Liver (tissue), 9 donors: Measurements from ENCODE around the gene MPP3. TPM values are rescaled to one million over a fixed set of nuclear protein-coding genes. Genes with fewer than 3 reads are reported as not detected.

Experiments used
- DNase-seq: peaks from one replicate; pipeline ENCODE4 v3.0.0-alpha.2; 2017; ENCODE audit warnings: low spot score
- H3K27ac ChIP-seq, 2 donors: one replicate each; pipeline ENCODE4 v1.7.0; 2013; ENCODE audit warnings: inconsistent platforms in 2 of 2, low read length in 2 of 2, control low read depth in 1 of 2, low read depth in 1 of 2, mild to moderate bottlenecking in 1 of 2
- H3K27me3 ChIP-seq, 4 donors: one replicate each; pipeline versions ENCODE4 v1.6.1 to v1.7.0; 2013; ENCODE audit warnings: low read length in 3 of 4, inconsistent platforms in 1 of 4, mild to moderate bottlenecking in 1 of 4, moderate library complexity in 1 of 4; ENCODE audit not compliant: control insufficient read depth in 4 of 4, insufficient read depth in 4 of 4
- H3K36me3 ChIP-seq, 4 donors: one replicate each; pipeline versions ENCODE4 v1.6.1 to v1.7.0; 2013; ENCODE audit warnings: low read length in 3 of 4, mild to moderate bottlenecking in 3 of 4, low read depth in 1 of 4, moderate library complexity in 1 of 4; ENCODE audit not compliant: control insufficient read depth in 4 of 4, insufficient read depth in 3 of 4
- H3K4me1 ChIP-seq, 4 donors: one replicate each; pipeline versions ENCODE4 v1.6.1 to v1.7.0; 2013; ENCODE audit warnings: low read length in 3 of 4, mild to moderate bottlenecking in 3 of 4, moderate library complexity in 1 of 4; ENCODE audit not compliant: control insufficient read depth in 4 of 4, insufficient read depth in 4 of 4
- H3K4me3 ChIP-seq, 3 donors: one replicate each; pipeline versions ENCODE4 v1.6.1 to v1.7.0; 2013; ENCODE audit warnings: low read length in 3 of 3, control low read depth in 1 of 3, low read depth in 1 of 3, mild to moderate bottlenecking in 1 of 3
- H3K9ac ChIP-seq, 2 donors: one replicate each; pipeline ENCODE4 v1.7.0; 2013; ENCODE audit warnings: low read length in 2 of 2, mild to moderate bottlenecking in 2 of 2, moderate library complexity in 2 of 2, control low read depth in 1 of 2, low read depth in 1 of 2
- H3K9me3 ChIP-seq, 4 donors: one replicate each; pipeline versions ENCODE4 v1.6.1 to v1.7.0; 2013; ENCODE audit warnings: low read length in 3 of 4; ENCODE audit not compliant: control insufficient read depth in 4 of 4
- ATF3 ChIP-seq: IDR thresholded peaks from 2 replicates; pipeline ENCODE4 v1.6.1; 2016; ENCODE audit warnings: antibody characterized with exemption
- CTCF ChIP-seq: fragments of 150-350 bp; IDR thresholded peaks from 2 replicates; pipeline ENCODE4 v1.5.1; 2017; ENCODE audit warnings: improper control_type of control experiment, low read depth, low read length; ENCODE audit not compliant: missing input control
- EGR1 ChIP-seq, 2 donors: IDR thresholded peaks; 2 replicates each; pipeline ENCODE4 v1.6.1; 2016 to 2018; ENCODE audit warnings: antibody characterized with exemption in 2 of 2, low read depth in 2 of 2
- FOXA1 ChIP-seq: IDR thresholded peaks from 2 replicates; pipeline ENCODE4 v1.6.1; 2016; ENCODE audit warnings: antibody characterized with exemption
- FOXA2 ChIP-seq: IDR thresholded peaks from 2 replicates; pipeline ENCODE4 v1.6.1; 2016; ENCODE audit warnings: antibody characterized with exemption
- GABPA ChIP-seq, 2 donors: IDR thresholded peaks in 1 of 2; conservative IDR thresholded peaks in 1 of 2; 2 replicates each; pipeline ENCODE4 v1.6.1; 2016; ENCODE audit warnings: antibody characterized with exemption in 2 of 2, mild to moderate bottlenecking in 1 of 2, moderate library complexity in 1 of 2
- HNF4A ChIP-seq, 2 donors: conservative IDR thresholded peaks; 2 replicates each; pipeline ENCODE4 v1.6.1; 2016; ENCODE audit warnings: antibody characterized with exemption in 2 of 2, mild to moderate bottlenecking in 2 of 2
- HNF4G ChIP-seq: IDR thresholded peaks from 2 replicates; pipeline ENCODE4 v1.6.1; 2016; ENCODE audit warnings: antibody characterized with exemption
- JUND ChIP-seq, 2 donors: IDR thresholded peaks; 2 replicates each; pipeline ENCODE4 v1.6.1; 2016; ENCODE audit warnings: antibody characterized with exemption in 2 of 2
- MAX ChIP-seq: IDR thresholded peaks from 2 replicates; pipeline ENCODE4 v1.6.1; 2016; ENCODE audit warnings: antibody characterized with exemption
- NR2F2 ChIP-seq: IDR thresholded peaks from 2 replicates; pipeline ENCODE4 v1.6.1; 2016; ENCODE audit warnings: antibody characterized with exemption
- RAD21 ChIP-seq, 2 donors: IDR thresholded peaks; 2 replicates each; pipeline ENCODE4 v1.6.1; 2016; ENCODE audit warnings: antibody characterized with exemption in 2 of 2, mild to moderate bottlenecking in 2 of 2
- REST ChIP-seq: IDR thresholded peaks from 2 replicates; pipeline ENCODE4 v1.6.1; 2016; ENCODE audit warnings: antibody characterized with exemption, mild to moderate bottlenecking
- RXRA ChIP-seq, 2 donors: IDR thresholded peaks; 2 replicates each; pipeline ENCODE4 v1.6.1; 2017 to 2018; ENCODE audit warnings: antibody characterized with exemption in 2 of 2, mild to moderate bottlenecking in 1 of 2
- SP1 ChIP-seq: IDR thresholded peaks from 2 replicates; pipeline ENCODE4 v1.6.1; 2018; ENCODE audit warnings: antibody characterized with exemption, mild to moderate bottlenecking
- TAF1 ChIP-seq: conservative IDR thresholded peaks from 2 replicates; pipeline ENCODE4 v1.6.1; 2016; ENCODE audit warnings: antibody characterized with exemption, mild to moderate bottlenecking
- YY1 ChIP-seq: IDR thresholded peaks from 2 replicates; pipeline ENCODE4 v1.6.1; 2016; ENCODE audit warnings: antibody characterized with exemption, mild to moderate bottlenecking
- ZBTB33 ChIP-seq: IDR thresholded peaks from 2 replicates; pipeline ENCODE4 v1.6.1; 2016; ENCODE audit warnings: antibody characterized with exemption
- WGBS: extraction: QIAGEN DNeasy Blood & Tissue Kit; methylation state at CpG from one replicate; pipeline ENCODE4 v1.1.7; 2013; 5-methylcytosine and 5-hydroxymethylcytosine counted together
- polyA plus RNA-seq, 2 donors: library from polyadenylated mRNA; stranded (reverse) in 1 of 2; unstranded in 1 of 2; fragments of 200-250 nt in 1 of 2; fragments of >200 nt in 1 of 2; fragmentation: Nextera tagmentation in 1 of 2; extraction: Ambion mirVana in 1 of 2; gene quantifications; one replicate each; pipeline versions ENCODE4 v1.2.1 to v1.2.3, GENCODE V29; 2013 to 2015
- total RNA-seq, 2 donors: library from RNA; depleted of rRNA; stranded (reverse); fragments of >200 nt; gene quantifications; one replicate each; pipeline ENCODE4 v1.2.3, GENCODE V29; 2014
- donor health status: healthy.
- donor health status: healthy.
- donor health status: healthy.
- donor health status: healthy.
- donor health status: healthy.

Gene MPP3
- total and polyA plus RNA-seq, 4 donors: 0.23 to 1.3 (median 0.72) TPM

- no peak for TF ChIP-seq MAX
- TF ChIP-seq TAF1: no peak
- no peak for TF ChIP-seq GABPA (IDR thresholded peaks at IDR 0.05 in 1 of 2, conservative IDR thresholded peaks at IDR 0.05 in 1 of 2)
- TF ChIP-seq HNF4G: no peak
- TF ChIP-seq HNF4A (conservative IDR thresholded peaks at IDR 0.05): no peak
- TF ChIP-seq YY1: no peak
- no peak for TF ChIP-seq EGR1 (IDR thresholded peaks at IDR 0.05; ENCODE audit: low read depth in 2 of 2)
- no peak for TF ChIP-seq RAD21 (IDR thresholded peaks at IDR 0.05)
- no peak for TF ChIP-seq SP1
These were observed 27.8 kb downstream of the MPP3 start (continued) for GRCh38 chr17:43805117-43805516.

GRCh38 chr17:43803758-43804157 is 29.2 kb downstream of the MPP3 start:
- DNase-seq: no peak
- TF ChIP-seq FOXA2: no peak
- TF ChIP-seq HNF4A (conservative IDR thresholded peaks at IDR 0.05): no peak
- TF ChIP-seq RAD21 (IDR thresholded peaks at IDR 0.05): no peak
- TF ChIP-seq TAF1: no peak
- no peak for TF ChIP-seq JUND (IDR thresholded peaks at IDR 0.05)
- no peak for TF ChIP-seq YY1
- no peak for TF ChIP-seq EGR1 (IDR thresholded peaks at IDR 0.05; ENCODE audit: low read depth in 2 of 2)
- no peak for TF ChIP-seq REST
- no peak for TF ChIP-seq SP1
- no peak for TF ChIP-seq NR2F2
- no peak for TF ChIP-seq RXRA (IDR thresholded peaks at IDR 0.05)
- no peak for TF ChIP-seq CTCF
- TF ChIP-seq HNF4G: no peak
- no peak for TF ChIP-seq ATF3
- TF ChIP-seq ZBTB33: no peak
- no peak for TF ChIP-seq FOXA1
- TF ChIP-seq GABPA (IDR thresholded peaks at IDR 0.05 in 1 of 2, conservative IDR thresholded peaks at IDR 0.05 in 1 of 2): no peak
- no peak for TF ChIP-seq MAX
- no peaks in the 10 kb centered on the region for H3K4me1 ChIP-seq
- H3K36me3 ChIP-seq: no peaks in the 10 kb centered on the region
- H3K27ac ChIP-seq: no peak overlapping the region
- no peaks in the 10 kb centered on the region for H3K27me3 ChIP-seq
- no peak overlapping the region for H3K4me3 ChIP-seq
- no peaks in the 10 kb centered on the region for H3K9me3 ChIP-seq
- no peak overlapping the region for H3K9ac ChIP-seq
- 90% methylated on average over 4 of the region's 4 CpGs for WGBS
